Activated CD8-positive, alpha-beta memory T cell treated with anti-CD3 and anti-CD28 coated beads for 1 hour (primary cell): ENCODE measurements around the gene RAF1.
"Not testable (repeated sequence)": the region's sequence is repeated elsewhere in the genome, so short reads cannot be mapped to it uniquely, and the experiment has no call there.

Source experiments
- DNase-seq, 2 donors: peaks; one replicate each; pipeline ENCODE4 v3.0.0-alpha.2; 2020; ENCODE audit warnings: low read depth in 1 of 2; ENCODE audit errors: extremely low read depth in 1 of 2

The RAF1 gene

DNA sequence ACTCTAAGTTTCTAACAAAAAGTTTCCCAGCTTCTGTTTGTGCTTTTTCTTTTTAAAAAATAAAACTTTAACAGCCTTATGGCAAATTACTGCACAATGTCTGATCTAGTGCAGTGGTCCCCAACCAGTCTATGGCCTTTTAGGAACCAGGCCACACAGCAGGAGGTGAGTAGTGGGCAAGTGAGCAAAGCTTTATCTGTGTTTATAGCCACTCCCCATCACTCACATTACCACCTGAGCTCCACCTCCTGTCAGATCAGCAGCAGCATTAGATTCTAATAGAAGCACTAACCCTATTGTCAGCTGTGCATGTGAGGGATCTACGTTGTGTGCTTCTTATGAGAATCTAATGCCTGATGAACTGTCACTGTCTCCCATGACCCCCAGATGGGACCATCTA, 101.5 kb downstream of the RAF1 start:
- DNase-seq: no peak

DNA sequence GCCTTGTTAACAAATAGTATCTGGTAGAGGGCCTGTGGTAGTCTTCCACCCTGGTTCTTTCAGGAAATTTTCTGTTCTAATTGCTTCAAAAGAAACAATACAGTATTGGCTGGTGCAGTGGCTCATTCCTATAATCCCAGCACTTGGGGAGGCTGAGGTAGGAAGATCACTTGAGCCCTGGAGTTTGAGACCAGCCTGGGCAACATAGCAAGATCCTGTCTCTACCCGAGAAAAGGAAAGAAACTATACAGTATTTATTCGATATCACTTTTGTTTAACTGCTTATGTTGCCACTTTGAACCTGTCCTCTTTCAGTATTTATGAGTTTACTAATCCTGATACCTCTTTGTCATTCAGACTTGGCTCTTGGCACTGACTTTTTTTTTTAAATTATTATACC, 102.5 kb downstream of the RAF1 start:
- no peak for DNase-seq

DNA sequence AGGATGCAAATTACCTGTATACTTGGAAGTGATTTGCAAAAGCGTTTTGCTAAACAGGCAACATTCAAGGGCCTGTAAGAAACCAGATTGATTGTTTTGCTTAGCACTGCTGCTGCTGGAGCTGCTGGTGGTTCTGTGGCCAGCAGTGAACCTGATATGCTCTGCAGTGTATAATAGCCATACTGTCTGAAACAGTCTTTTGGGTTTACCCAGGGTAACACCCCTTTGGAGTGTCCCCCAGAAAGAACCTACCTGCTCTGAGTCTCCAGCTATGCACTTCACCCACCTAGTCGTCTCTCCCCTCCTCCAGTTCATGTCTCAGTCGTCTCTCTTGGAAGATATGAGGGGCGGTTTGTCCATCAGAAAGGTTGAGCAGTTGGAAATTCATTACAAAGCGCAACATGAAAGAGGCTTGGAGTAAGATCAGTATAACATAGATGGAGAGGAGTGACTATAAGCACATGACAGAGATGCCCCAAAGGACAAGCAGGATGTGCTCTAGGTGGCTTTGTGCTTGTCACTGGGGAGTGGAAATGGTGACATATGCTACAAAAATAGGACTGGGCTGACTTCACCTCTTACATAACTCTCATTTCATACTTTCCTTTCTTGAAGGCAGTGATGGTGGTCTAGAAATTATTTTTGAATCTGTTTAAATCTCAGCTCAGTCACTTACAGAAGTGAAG, 103.3 kb downstream of the RAF1 start:
- DNase-seq: no peak

DNA sequence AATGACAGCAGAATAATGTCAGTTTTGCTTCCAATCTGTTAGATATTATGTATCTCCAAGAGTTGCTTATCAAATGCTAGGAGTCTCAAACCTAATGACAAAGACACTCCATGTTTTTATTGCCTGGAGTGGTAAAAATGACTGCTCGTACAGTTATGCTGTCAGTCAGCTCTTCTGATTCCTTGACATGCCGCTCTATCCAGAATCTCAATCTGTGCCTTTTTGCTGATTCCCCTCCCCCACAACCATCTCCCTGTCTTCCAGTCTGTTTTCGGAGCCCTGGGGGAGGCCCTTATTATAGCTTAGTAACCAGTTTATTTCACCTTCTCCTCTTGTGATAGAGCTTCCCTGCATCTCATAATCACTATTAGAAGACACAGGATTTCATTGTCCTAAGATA, 104.4 kb downstream of the RAF1 start:
- no peak for DNase-seq

DNA sequence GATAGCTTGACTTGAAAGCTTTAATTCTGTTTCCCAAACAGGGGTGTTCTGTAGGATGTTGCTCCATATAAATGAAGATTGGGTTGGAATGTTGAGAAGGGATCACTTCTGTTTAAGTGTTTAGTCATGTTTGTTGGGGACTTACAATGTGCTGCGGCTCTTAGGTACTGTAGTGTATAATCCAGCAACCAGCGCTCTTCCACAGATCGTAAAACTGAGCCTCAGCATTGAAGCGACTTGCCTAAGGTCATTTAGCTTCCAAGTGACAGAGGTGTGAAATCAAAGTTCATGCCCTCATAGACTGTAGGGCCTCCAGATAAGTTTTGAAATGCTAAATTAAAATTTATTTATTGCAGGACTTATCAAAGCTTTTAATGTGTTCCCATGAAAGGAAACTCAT, 105.2 kb downstream of the RAF1 start:
- DNase-seq: no peak

DNA sequence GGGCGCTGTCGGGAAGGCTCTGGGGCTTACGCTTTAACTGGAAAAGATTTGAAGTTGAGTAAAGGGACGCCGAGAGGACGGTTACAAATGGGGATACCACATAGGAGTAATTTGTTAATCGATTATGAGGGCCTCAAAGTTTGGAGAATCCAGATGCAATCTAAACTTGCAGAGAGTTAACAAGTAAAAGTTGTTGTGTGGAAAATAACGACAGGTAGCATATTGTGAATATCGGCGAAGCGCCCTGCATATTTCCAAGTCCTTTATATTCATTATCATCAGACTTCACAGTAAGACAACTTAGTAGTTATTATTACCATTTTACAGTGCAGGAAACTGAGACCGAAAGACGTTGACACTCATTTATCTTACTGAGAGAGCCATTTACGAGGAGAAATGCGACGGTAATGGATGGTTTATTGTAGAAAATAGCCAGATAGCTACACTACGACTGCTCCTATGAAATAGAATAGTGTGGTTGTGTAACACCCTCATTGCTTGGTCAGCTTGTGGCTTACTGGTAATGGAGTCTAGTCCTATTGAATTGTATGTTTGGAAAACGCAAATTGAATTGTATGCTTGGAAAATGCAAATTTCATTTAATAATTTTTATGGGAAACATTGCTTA, 106.3 kb downstream of the RAF1 start:
- no peak for DNase-seq

DNA sequence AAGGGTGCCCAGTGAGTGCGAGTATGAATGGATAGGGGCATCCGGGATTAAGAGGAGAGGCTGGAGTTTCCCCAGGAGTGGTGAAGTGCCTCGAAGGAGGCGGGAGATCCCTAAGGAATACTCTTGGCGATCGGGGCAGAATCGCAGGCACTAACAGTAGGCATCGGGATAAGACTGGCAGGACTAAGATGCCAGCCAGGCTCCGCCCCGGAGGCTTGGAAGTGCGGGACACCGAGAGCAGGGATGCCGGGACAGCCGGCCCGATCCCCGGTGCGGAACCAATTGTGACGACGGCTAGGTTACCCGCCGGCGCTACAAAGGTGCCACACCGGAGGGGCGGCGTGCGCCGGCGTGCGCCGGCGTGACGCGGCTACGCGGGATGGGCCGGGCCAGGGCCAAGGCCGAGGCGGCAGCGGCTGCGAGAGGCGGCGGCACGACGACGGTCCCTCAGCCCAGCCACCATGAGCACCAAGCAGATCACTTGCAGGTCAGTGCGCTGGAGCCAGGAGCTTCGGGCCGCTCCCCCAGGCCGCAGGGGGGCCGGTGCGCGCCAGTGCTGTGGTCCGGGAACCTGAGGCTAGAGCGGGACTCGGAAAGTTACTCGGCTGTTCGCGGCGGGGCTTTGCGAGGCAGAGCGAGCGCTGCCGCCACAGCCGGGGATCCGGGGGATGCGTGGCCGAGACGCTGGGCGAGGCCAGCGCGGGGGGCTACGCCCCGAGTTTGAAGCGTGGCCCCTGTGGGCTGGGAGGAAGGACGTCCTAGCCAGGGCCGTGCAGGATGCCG, 107.0 kb downstream of the RAF1 start, which contains the start of gene MKRN2:
Gene MKRN2, plus strand, starts transcription at position 398 of the 783 bp plus-strand sequence. Its CDS starts 64 bp downstream, at position 462.
- DNase-seq: peak; percentile 53 to 79

DNA sequence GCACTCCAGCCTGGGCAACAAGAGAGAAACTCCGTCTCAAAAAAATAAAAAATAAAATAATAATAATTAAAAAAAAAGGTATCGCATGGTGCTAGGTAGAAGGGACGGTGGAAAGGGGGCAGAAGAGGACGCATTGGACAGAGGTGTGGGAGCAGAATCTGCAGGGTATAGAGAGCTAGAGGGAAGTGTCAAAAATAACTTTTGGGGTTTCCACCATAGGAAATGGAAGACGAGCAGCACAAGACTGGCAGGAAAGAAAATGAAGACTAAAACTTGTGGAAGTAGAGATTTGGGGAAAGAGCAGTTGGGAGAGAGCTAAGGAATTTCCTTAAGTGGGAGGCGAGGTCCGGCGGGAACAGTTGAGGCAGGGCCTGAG, 107.6 kb downstream of the RAF1 start:
- no peak for DNase-seq

DNA sequence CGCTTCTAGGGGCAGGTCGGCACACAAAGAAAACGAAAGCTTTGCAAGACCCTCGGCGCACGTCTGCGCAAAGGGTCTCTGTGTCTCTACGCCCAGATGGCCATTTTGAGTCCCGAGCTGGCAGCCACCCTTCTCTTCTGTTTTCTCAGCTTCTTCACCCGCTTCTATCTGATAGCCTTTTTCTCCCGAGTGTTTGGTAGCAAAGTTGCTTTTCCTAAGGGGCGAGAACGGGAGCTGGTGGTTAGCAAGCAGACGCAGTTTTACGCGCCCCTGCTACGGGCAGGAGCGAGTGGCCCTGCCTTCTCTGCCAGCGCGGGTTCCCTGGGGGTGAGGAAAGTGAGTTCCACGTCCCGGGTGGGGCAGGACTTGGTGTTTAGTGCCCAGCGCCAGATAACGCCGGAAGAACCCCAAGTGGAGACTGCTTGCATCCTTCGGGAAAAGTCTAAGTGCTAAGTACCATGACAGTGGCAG, 110.0 kb downstream of the RAF1 start:
- DNase-seq: no peak

DNA sequence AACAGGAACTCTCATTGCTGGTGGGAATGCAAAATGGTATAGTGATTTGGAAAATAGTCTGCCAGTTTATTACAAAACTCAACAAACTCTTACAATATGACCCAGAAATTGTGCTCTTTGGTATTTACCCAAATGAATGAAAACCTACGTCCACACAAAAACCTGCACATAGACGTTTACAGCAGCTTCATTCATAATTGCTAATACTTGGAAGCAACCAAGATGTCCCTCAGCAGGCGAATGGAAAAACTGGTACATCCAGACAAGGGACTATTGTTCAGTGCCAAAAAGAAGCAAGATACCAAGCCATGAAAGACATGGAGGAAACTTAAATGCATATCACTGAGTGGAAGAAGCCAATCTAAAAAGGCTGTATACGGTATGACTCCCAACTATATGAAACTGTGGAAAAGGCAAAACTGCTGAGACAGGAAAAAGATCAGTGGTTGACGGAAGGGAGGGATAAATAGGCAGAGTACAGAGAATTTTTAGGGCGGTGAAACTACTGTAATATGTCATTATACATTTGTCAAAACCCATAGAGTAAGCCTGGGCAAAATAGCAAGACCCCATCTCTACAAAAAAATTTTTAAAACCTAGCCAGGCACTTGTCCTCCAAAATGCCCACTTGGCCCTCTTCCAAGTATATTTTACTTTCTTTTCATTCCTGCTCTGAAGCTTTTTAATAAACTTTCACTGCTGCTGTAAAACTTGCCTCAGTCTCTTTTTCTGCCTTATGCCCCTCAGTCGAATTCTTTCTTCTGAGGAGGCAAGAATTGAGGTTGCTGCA, 113.8 kb downstream of the RAF1 start:
- DNase-seq: no peak

DNA sequence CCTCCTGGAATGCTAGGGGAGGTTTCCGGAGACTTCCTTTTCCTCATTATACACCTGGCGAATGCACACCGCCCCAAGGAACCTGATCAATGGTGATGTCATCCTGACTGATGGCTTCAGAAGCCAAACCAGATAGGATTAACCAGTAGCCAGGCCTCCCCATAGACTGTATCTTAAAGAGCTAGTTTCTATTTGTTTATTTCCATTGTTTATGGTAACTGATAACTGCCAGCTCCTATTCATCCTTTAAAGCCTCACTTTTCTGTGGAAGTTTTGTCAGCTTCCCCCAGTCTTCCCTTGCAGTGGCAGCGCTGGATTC, 118.5 kb downstream of the RAF1 start, which contains the start of gene MKRN2OS:
Gene MKRN2OS, minus strand, starts transcription at position 27 of the 319 bp plus-strand sequence. CDS start 35 bp downstream, outside the sequence.
- DNase-seq: no peak

DNA sequence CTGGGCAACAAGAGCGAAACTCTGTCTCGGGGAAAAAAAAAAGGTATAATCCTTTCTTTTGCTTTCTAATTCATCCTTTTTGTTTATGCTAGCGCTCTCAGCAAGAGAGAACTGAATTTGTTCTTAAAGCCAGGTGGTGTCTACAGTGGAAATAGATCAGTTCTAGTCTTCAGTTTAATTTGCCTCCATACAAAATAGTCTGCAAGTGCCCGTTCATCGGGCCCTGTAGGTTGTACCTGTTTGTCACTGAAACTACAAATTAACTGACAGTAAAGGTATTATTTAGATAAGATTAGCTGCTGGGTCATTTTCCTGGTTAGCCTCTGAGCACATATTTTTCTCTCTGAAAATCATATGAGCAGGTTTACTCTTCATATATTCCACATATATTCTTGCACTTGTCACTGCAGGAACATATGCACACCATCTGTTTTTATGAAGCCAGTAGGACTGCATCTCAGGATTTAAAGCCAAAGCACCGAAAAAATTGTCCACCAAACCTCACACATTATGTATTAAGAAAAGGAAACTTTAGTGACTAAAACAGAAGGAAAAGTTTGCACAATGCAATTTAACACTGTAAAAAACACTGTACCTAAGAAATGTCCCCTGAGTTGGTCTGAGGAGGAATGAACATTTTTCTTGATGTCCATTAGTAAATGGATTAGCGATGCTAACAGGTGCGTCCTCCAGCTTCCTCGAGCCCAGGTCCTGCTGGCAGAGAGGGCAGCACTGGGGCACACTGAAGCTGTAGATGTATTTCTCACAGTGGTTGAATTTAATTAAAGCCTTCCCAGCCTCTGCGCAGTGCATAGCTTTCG, 119.1 kb downstream of the RAF1 start:
- DNase-seq: no peak

DNA sequence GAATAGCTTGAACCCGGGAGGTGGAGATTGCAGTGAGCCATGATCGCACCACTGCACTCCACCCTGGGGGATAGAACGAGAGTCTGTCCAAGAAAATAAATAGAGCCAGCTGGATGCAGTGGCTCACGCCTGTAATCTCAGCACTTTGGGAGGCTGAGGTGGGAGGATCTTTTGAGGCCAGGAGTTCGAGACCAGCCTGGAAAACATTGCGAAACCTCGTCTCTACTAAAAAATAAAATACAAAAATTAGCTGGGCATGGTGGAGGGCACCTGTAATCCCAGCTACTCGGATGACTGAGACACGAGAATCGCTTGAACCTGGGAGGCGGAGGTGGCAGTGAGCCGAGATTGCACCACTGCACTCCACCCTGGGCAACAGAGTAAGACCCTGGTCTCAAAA, 120.4 kb downstream of the RAF1 start:
- DNase-seq: not testable (repeated sequence)

DNA sequence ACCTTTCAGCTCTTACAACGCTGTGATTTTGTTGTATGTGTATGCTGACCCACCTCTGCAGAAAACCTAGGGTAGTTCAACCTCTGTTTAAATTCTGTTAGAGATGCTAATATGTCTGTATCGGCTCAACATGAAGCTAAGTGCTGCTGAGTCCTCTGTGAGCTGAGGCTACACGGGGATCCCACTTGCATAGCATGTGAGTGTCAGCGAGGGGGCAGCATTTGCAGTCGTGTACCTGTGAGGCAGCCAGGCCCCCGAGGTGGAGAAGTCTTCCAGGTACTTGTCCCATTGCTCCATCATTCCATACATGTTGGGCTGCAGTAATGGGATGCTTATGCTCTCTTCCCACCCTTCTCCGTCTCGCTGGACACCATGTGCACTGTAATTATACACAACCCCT, 122.3 kb downstream of the RAF1 start:
- no peak for DNase-seq

DNA sequence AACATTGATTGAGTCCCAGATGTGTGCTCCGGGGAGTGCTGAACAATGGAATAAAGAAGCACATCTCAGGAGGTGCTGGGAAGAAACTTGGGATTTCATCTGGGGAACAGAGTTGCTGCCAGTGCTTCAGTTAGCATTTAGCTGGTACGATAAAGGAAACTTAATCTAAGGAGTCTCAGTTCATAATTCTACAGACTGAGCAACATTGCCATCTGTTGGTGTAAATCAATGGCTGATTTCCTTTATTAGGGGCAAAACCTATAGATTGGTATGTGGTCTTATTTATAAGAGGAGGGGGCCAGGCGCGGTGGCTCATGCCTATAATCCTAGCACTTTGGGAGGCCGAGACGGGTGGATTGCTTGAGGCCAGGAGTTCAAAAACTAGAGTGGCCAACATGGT, 127.5 kb downstream of the RAF1 start:
- DNase-seq: no peak
